K562 (cell line): ENCODE results near the gene GRB10. TPM values are rescaled to one million over a fixed set of nuclear protein-coding genes. Genes with fewer than 3 reads are reported as not detected.

Experiments
- ATAC-seq: fragments of 200-7000 bp; cut with Tn5 transposase; 3 replicates; pipeline ENCODE4 v1.9.1; 2020; ENCODE audit warnings: moderate library complexity
- BruUV-seq: library from RNA; stranded (reverse); fragments of 400-500 nt; replicated peaks from 2 replicates; lab custom pipeline; 2021; lab: Mats Ljungman, UMichigan
- CTCF ChIA-PET: fragments of 300-600 bp; formaldehyde crosslinking; extraction: SDS; loops from one replicate; lab custom pipeline; 2021; ENCODE audit warnings: low intra/inter-chr PET ratio; lab: Yijun Ruan, JAX
- POLR2A ChIA-PET: fragments of 300-600, 350-650 bp; sonication (Branson Sonifier 250); formaldehyde crosslinking; extraction: SDS; loops from one replicate; lab custom pipeline; 2021; ENCODE audit warnings: antibody characterized with exemption, inconsistent platforms; lab: Yijun Ruan, JAX
- DNase-seq, 4 experiments: peaks; one replicate each; pipeline versions ENCODE4 v3.0.0 to v3.0.0-alpha.2; 2011 to 2018; ENCODE audit warnings: low spot score in 3 of 4, mixed read lengths in 3 of 4; ENCODE audit errors: extremely low read depth in 1 of 4
- FAIRE-seq: peaks from 2 replicates; lab custom pipeline; 2011; peaks lifted over from hg19 to GRCh38; lab: Jason Lieb, UNC
- H2AFZ ChIP-seq: 2 replicates; pipeline ENCODE4 v1.6.0; 2011; ENCODE audit warnings: low read depth, low read length, control low read depth, inconsistent platforms
- H3K27ac ChIP-seq: fragments of 200-600 bp; 3 replicates; pipeline ENCODE4 v1.8.0; 2011; ENCODE audit warnings: low read depth, mild to moderate bottlenecking, control low read depth, inconsistent platforms, low read length, moderate library complexity, mixed read lengths; ENCODE audit errors: extremely low read depth
- H3K27me3 ChIP-seq, 2 experiments: fragments of 300-600 bp in 1 of 2; 2 replicates in 1 of 2; 3 replicates in 1 of 2; pipeline versions ENCODE4 v1.6.0 to v1.8.0; 2011; ENCODE audit warnings: inconsistent platforms in 2 of 2, low read length in 2 of 2, mild to moderate bottlenecking in 1 of 2, mixed read lengths in 1 of 2, moderate library complexity in 1 of 2; ENCODE audit not compliant: control insufficient read depth in 2 of 2, insufficient read depth in 2 of 2
- H3K36me3 ChIP-seq: fragments of 300-600 bp; 3 replicates; pipeline ENCODE4 v1.8.0; 2011; ENCODE audit warnings: mild to moderate bottlenecking, low read length, inconsistent platforms; ENCODE audit not compliant: control insufficient read depth, insufficient read depth
- H3K4me1 ChIP-seq, 2 experiments: fragments of 200-600 bp in 1 of 2; replicated peaks in 1 of 2; 2 replicates in 1 of 2; 3 replicates in 1 of 2; pipeline versions ENCODE4 v1.5.1 to v1.8.0; 2011; ENCODE audit warnings: inconsistent platforms in 2 of 2, low read length in 2 of 2, mild to moderate bottlenecking in 1 of 2, mixed read lengths in 1 of 2, moderate library complexity in 1 of 2; ENCODE audit not compliant: control insufficient read depth in 2 of 2, insufficient read depth in 2 of 2
- H3K4me2 ChIP-seq: 2 replicates; pipeline ENCODE4 v1.6.1; 2011; ENCODE audit warnings: low read length, control low read depth, inconsistent platforms, mixed read lengths; ENCODE audit not compliant: insufficient read depth
- H3K4me3 ChIP-seq: fragments of 200-600 bp; sonication (generic), shearing (Covaris generic); 2 replicates; pipeline ENCODE4 v1.5.1; 2016; ENCODE audit warnings: control low read depth, inconsistent platforms
- H3K79me2 ChIP-seq: fragments of 200-600 bp; 3 replicates; pipeline ENCODE4 v1.8.0; 2011; ENCODE audit warnings: low read length, inconsistent platforms; ENCODE audit not compliant: control insufficient read depth, insufficient read depth
- H3K9ac ChIP-seq, 2 experiments: 2 replicates each; pipeline versions ENCODE4 v1.6.0 to v1.6.1; 2011; ENCODE audit warnings: low read depth in 2 of 2, low read length in 2 of 2, control low read depth in 1 of 2, inconsistent platforms in 1 of 2, mild to moderate bottlenecking in 1 of 2, mixed read lengths in 1 of 2; ENCODE audit not compliant: insufficient read depth in 1 of 2
- H3K9me1 ChIP-seq: one replicate; pipeline ENCODE4 v1.6.0; 2011; ENCODE audit warnings: inconsistent platforms, mild to moderate bottlenecking, low read length, moderate library complexity; ENCODE audit not compliant: control insufficient read depth, insufficient read depth
- H3K9me3 ChIP-seq: replicated peaks from 2 replicates; pipeline ENCODE4 v1.5.1; 2011; ENCODE audit warnings: low read depth, low read length, inconsistent platforms; ENCODE audit not compliant: control insufficient read depth, insufficient read depth
- H4K20me1 ChIP-seq: replicated peaks from 2 replicates; pipeline ENCODE4 v1.6.1; 2011; ENCODE audit warnings: low read length, inconsistent platforms, mixed read lengths; ENCODE audit not compliant: control insufficient read depth, insufficient read depth
- CAMTA2 ChIP-seq: fragments of 250-450 bp; sonication (Bioruptor Pico); conservative IDR thresholded peaks from 2 replicates; pipeline ENCODE4 v1.5.1; 2022
- CREB5 ChIP-seq: fragments of 250-450 bp; sonication (Bioruptor Pico); IDR thresholded peaks from 2 replicates; pipeline ENCODE4 v1.5.0; 2020; ENCODE audit warnings: mild to moderate bottlenecking
- HDAC3 ChIP-seq: fragments of 450-650 bp; IDR thresholded peaks from 2 replicates; pipeline ENCODE4 v1.6.1; 2018; ENCODE audit warnings: borderline replicate concordance, mild to moderate bottlenecking, moderate library complexity; ENCODE audit not compliant: partially characterized antibody
- HLTF ChIP-seq: fragments of 450-650 bp; IDR thresholded peaks from 2 replicates; pipeline ENCODE4 v1.6.1; 2016
- KDM2B ChIP-seq: fragments of 250-450 bp; sonication (Bioruptor Pico); IDR thresholded peaks from 2 replicates; pipeline ENCODE4 v1.8.0; 2021; ENCODE audit warnings: mild to moderate bottlenecking, moderate library complexity
- MAZ ChIP-seq, 2 experiments: fragments of 450-650 bp in 1 of 2; sonication (generic) in 1 of 2; formaldehyde crosslinking; IDR thresholded peaks in 1 of 2; conservative IDR thresholded peaks in 1 of 2; 2 replicates each; pipeline versions ENCODE4 v1.4.0 to v1.5.0; 2020; ENCODE audit warnings: mild to moderate bottlenecking in 1 of 2, missing genetic modification reagents in 1 of 2
- MITF ChIP-seq: IDR thresholded peaks from 2 replicates; pipeline ENCODE4 v1.6.1; 2014; ENCODE audit warnings: antibody characterized with exemption
- NELFE ChIP-seq: IDR thresholded peaks from 2 replicates; pipeline ENCODE4 v1.6.1; 2011; ENCODE audit warnings: mild to moderate bottlenecking; ENCODE audit not compliant: insufficient read depth, insufficient read length
- SNAPC5 ChIP-seq: fragments of 250-450 bp; sonication (Bioruptor Pico); IDR thresholded peaks from 2 replicates; pipeline ENCODE4 v1.8.0; 2021; ENCODE audit warnings: moderate library complexity, mild to moderate bottlenecking, inconsistent platforms
- TBP ChIP-seq: optimal IDR thresholded peaks from 2 replicates; pipeline ENCODE3; 2011; ENCODE audit warnings: low read depth, low read length, improper control_type of control experiment
- ZHX1 ChIP-seq: fragments of 150-350 bp; conservative IDR thresholded peaks from 2 replicates; pipeline ENCODE4 v1.6.1; 2014; ENCODE audit warnings: low read length
- ZNF324 ChIP-seq: fragments of 250-450 bp; sonication (Bioruptor Pico); IDR thresholded peaks from 2 replicates; pipeline ENCODE4 v1.4.0; 2020; ENCODE audit warnings: mild to moderate bottlenecking
- ZNF449 ChIP-seq: fragments of 250-450 bp; sonication (Bioruptor Pico); IDR thresholded peaks from 2 replicates; pipeline ENCODE4 v1.8.0; 2022; ENCODE audit warnings: moderate library complexity, mild to moderate bottlenecking, inconsistent platforms
- ZNF695 ChIP-seq: fragments of 450-650 bp; formaldehyde crosslinking; IDR thresholded peaks from 2 replicates; pipeline ENCODE4 v1.4.0; 2020; ENCODE audit warnings: mild to moderate bottlenecking, moderate library complexity
- ZNF707 ChIP-seq: fragments of 250-450 bp; sonication (Bioruptor Pico); conservative IDR thresholded peaks from 2 replicates; pipeline ENCODE4 v1.8.0; 2022; ENCODE audit warnings: inconsistent platforms, mild to moderate bottlenecking, moderate library complexity
- ZNF77 ChIP-seq: fragments of 250-450 bp; sonication (Bioruptor Pico); IDR thresholded peaks from 2 replicates; pipeline ENCODE4 v1.5.0; 2020
- WGBS: fragments of 100-300 bp; shearing (Covaris generic); methylation state at CpG from one replicate; pipeline ENCODE4 v1.1.6; 2016; ENCODE audit warnings: low coverage, mixed read lengths; ENCODE audit not compliant: insufficient coverage; ENCODE audit errors: missing lambda C conversion rate; 5-methylcytosine and 5-hydroxymethylcytosine counted together
- in situ Hi-C: fragments of 300-500 bp; cut with MboI; formaldehyde crosslinking; loops from 4 replicates; pipeline ENCODE4 v1.15.0; 2018; ENCODE audit warnings: inconsistent platforms, mixed read lengths
- intact Hi-C: fragments of 100-400 bp; cut with micrococcal nuclease; formaldehyde crosslinking; loops from 2 replicates; pipeline ENCODE4 v1.14.2; 2022
- polyA plus RNA-seq, 8 experiments: library from polyadenylated mRNA; depleted of rRNA in 4 of 8; stranded (reverse) in 5 of 8; unstranded in 3 of 8; fragments of >200 nt; fragmentation: Nextera tagmentation in 2 of 8; fragmentation: Illumina TruSeq in 1 of 8; extraction: Ambion mirVana in 2 of 8; extraction: Trizol in 1 of 8; gene quantifications; 2 replicates each; pipeline versions ENCODE4 v1.2.1 to v1.2.3, GENCODE V29; 2011 to 2014; ENCODE audit warnings: inconsistent platforms in 1 of 8, missing spikeins in 1 of 8
- total RNA-seq, 7 experiments: library from RNA; depleted of rRNA in 6 of 7; stranded (reverse); fragments of >200 nt in 6 of 7; fragmentation: Illumina TruSeq in 2 of 7; extraction: Trizol in 2 of 7; gene quantifications; 2 replicates each; pipeline versions ENCODE4 v1.2.1 to v1.2.3, GENCODE V29; 2011 to 2021; ENCODE audit warnings: low replicate concordance in 1 of 7

GRB10 gene
- total and polyA plus RNA-seq, 9 of the 15 experiments (the other 6 are each of a cell fraction or from before 2014, with no cell fraction given), result 8.9 to 88.5 (median 40.7) TPM

- intact Hi-C loops (no loop called here), in situ Hi-C loops (no loop called here)
- FAIRE-seq, result no peak
- peaks cover 23% of the 10 kb centered on the region; the same call in 2 of the 3 replicates for H3K79me2 ChIP-seq
- 72% methylated on average over 2 of the region's 2 CpGs for WGBS
- H3K27ac ChIP-seq, result no peak overlapping the region
- H3K9me3 ChIP-seq, result no peaks in the 10 kb centered on the region
- no peaks in the 10 kb centered on the region for H4K20me1 ChIP-seq
- CTCF ChIA-PET, result no interaction called here
- no peak overlapping the region for H3K4me3 ChIP-seq
- H3K9ac ChIP-seq, result no peak overlapping the region
- no peaks in the 10 kb centered on the region for H3K27me3 ChIP-seq
- DNase-seq, result no peak
- peaks cover 0 to 4% of the 10 kb centered on the region in 2 experiments; a peak in 1 of 5 replicates for H3K4me1 ChIP-seq
- no peaks in the 10 kb centered on the region; the same call in 2 of the 3 replicates for H3K36me3 ChIP-seq
- ATAC-seq, result no peak; the same call in 2 of the 3 replicates
- POLR2A ChIA-PET, result interaction anchor here (0.5 to 1.8 kb wide), 4 partner anchors 9 to 191 kb away, joined by 3 to 4 read pairs (median 4); no protein-coding TSS in a partner anchor
- H3K4me2 ChIP-seq, result no peak overlapping the region
- no peaks in the 10 kb centered on the region for H3K9me1 ChIP-seq
- BruUV-seq, result no TSS peak
- no peak overlapping the region for H2AFZ ChIP-seq
- TF ChIP-seq NELFE, result no peak
- TF ChIP-seq TBP, result no peak
- no peak for TF ChIP-seq HDAC3
- TF ChIP-seq CAMTA2 (CRISPR knock-in tag), result no peak
- TF ChIP-seq ZNF695 (CRISPR knock-in tag), result no peak
- no peak for TF ChIP-seq CREB5 (CRISPR knock-in tag)
- no peak for TF ChIP-seq KDM2B (CRISPR knock-in tag)
- TF ChIP-seq HLTF, result no peak
- no peak for TF ChIP-seq ZNF707 (CRISPR knock-in tag)
- TF ChIP-seq SNAPC5 (CRISPR knock-in tag), result no peak
- no peak for TF ChIP-seq ZHX1
- no peak for TF ChIP-seq MAZ (CRISPR knock-in tag; conservative IDR thresholded peaks at IDR 0.05 in 1 of 2, IDR thresholded peaks at IDR 0.05 in 1 of 2)
- TF ChIP-seq MITF, result no peak
- TF ChIP-seq ZNF77 (CRISPR knock-in tag), result no peak
- no peak for TF ChIP-seq ZNF324 (CRISPR knock-in tag)
- no peak for TF ChIP-seq ZNF449 (CRISPR knock-in tag)
Observed at GRCh38 chr7:50640256-50640655, 142.4 kb downstream of the GRB10 start.
